Liver (tissue), 9 donors: ENCODE measurements around the gene UACA. TPM values are rescaled to one million over a fixed set of nuclear protein-coding genes. Genes with fewer than 3 reads are reported as not detected.

Experiments
- DNase-seq: peaks from one replicate; pipeline ENCODE4 v3.0.0-alpha.2; 2017; ENCODE audit warnings: low spot score
- H3K27ac ChIP-seq, 2 donors: one replicate each; pipeline ENCODE4 v1.7.0; 2013; ENCODE audit warnings: inconsistent platforms in 2 of 2, low read length in 2 of 2, control low read depth in 1 of 2, low read depth in 1 of 2, mild to moderate bottlenecking in 1 of 2
- H3K27me3 ChIP-seq, 4 donors: one replicate each; pipeline versions ENCODE4 v1.6.1 to v1.7.0; 2013; ENCODE audit warnings: low read length in 3 of 4, inconsistent platforms in 1 of 4, mild to moderate bottlenecking in 1 of 4, moderate library complexity in 1 of 4; ENCODE audit not compliant: control insufficient read depth in 4 of 4, insufficient read depth in 4 of 4
- H3K36me3 ChIP-seq, 4 donors: one replicate each; pipeline versions ENCODE4 v1.6.1 to v1.7.0; 2013; ENCODE audit warnings: low read length in 3 of 4, mild to moderate bottlenecking in 3 of 4, low read depth in 1 of 4, moderate library complexity in 1 of 4; ENCODE audit not compliant: control insufficient read depth in 4 of 4, insufficient read depth in 3 of 4
- H3K4me1 ChIP-seq, 4 donors: one replicate each; pipeline versions ENCODE4 v1.6.1 to v1.7.0; 2013; ENCODE audit warnings: low read length in 3 of 4, mild to moderate bottlenecking in 3 of 4, moderate library complexity in 1 of 4; ENCODE audit not compliant: control insufficient read depth in 4 of 4, insufficient read depth in 4 of 4
- H3K4me3 ChIP-seq, 3 donors: one replicate each; pipeline versions ENCODE4 v1.6.1 to v1.7.0; 2013; ENCODE audit warnings: low read length in 3 of 3, control low read depth in 1 of 3, low read depth in 1 of 3, mild to moderate bottlenecking in 1 of 3
- H3K9ac ChIP-seq, 2 donors: one replicate each; pipeline ENCODE4 v1.7.0; 2013; ENCODE audit warnings: low read length in 2 of 2, mild to moderate bottlenecking in 2 of 2, moderate library complexity in 2 of 2, control low read depth in 1 of 2, low read depth in 1 of 2
- H3K9me3 ChIP-seq, 4 donors: one replicate each; pipeline versions ENCODE4 v1.6.1 to v1.7.0; 2013; ENCODE audit warnings: low read length in 3 of 4; ENCODE audit not compliant: control insufficient read depth in 4 of 4
- CTCF ChIP-seq: fragments of 150-350 bp; IDR thresholded peaks from 2 replicates; pipeline ENCODE4 v1.5.1; 2017; ENCODE audit warnings: improper control_type of control experiment, low read depth, low read length; ENCODE audit not compliant: missing input control
- EGR1 ChIP-seq, 2 donors: IDR thresholded peaks; 2 replicates each; pipeline ENCODE4 v1.6.1; 2016 to 2018; ENCODE audit warnings: antibody characterized with exemption in 2 of 2, low read depth in 2 of 2
- FOXA1 ChIP-seq: IDR thresholded peaks from 2 replicates; pipeline ENCODE4 v1.6.1; 2016; ENCODE audit warnings: antibody characterized with exemption
- FOXA2 ChIP-seq: IDR thresholded peaks from 2 replicates; pipeline ENCODE4 v1.6.1; 2016; ENCODE audit warnings: antibody characterized with exemption
- GABPA ChIP-seq, 2 donors: IDR thresholded peaks in 1 of 2; conservative IDR thresholded peaks in 1 of 2; 2 replicates each; pipeline ENCODE4 v1.6.1; 2016; ENCODE audit warnings: antibody characterized with exemption in 2 of 2, mild to moderate bottlenecking in 1 of 2, moderate library complexity in 1 of 2
- HNF4A ChIP-seq, 2 donors: conservative IDR thresholded peaks; 2 replicates each; pipeline ENCODE4 v1.6.1; 2016; ENCODE audit warnings: antibody characterized with exemption in 2 of 2, mild to moderate bottlenecking in 2 of 2
- HNF4G ChIP-seq: IDR thresholded peaks from 2 replicates; pipeline ENCODE4 v1.6.1; 2016; ENCODE audit warnings: antibody characterized with exemption
- JUND ChIP-seq, 2 donors: IDR thresholded peaks; 2 replicates each; pipeline ENCODE4 v1.6.1; 2016; ENCODE audit warnings: antibody characterized with exemption in 2 of 2
- NR2F2 ChIP-seq: IDR thresholded peaks from 2 replicates; pipeline ENCODE4 v1.6.1; 2016; ENCODE audit warnings: antibody characterized with exemption
- RAD21 ChIP-seq, 2 donors: IDR thresholded peaks; 2 replicates each; pipeline ENCODE4 v1.6.1; 2016; ENCODE audit warnings: antibody characterized with exemption in 2 of 2, mild to moderate bottlenecking in 2 of 2
- RXRA ChIP-seq, 2 donors: IDR thresholded peaks; 2 replicates each; pipeline ENCODE4 v1.6.1; 2017 to 2018; ENCODE audit warnings: antibody characterized with exemption in 2 of 2, mild to moderate bottlenecking in 1 of 2
- SP1 ChIP-seq: IDR thresholded peaks from 2 replicates; pipeline ENCODE4 v1.6.1; 2018; ENCODE audit warnings: antibody characterized with exemption, mild to moderate bottlenecking
- YY1 ChIP-seq: IDR thresholded peaks from 2 replicates; pipeline ENCODE4 v1.6.1; 2016; ENCODE audit warnings: antibody characterized with exemption, mild to moderate bottlenecking
- WGBS: extraction: QIAGEN DNeasy Blood & Tissue Kit; methylation state at CpG from one replicate; pipeline ENCODE4 v1.1.7; 2013; 5-methylcytosine and 5-hydroxymethylcytosine counted together
- polyA plus RNA-seq, 2 donors: library from polyadenylated mRNA; stranded (reverse) in 1 of 2; unstranded in 1 of 2; fragments of 200-250 nt in 1 of 2; fragments of >200 nt in 1 of 2; fragmentation: Nextera tagmentation in 1 of 2; extraction: Ambion mirVana in 1 of 2; gene quantifications; one replicate each; pipeline versions ENCODE4 v1.2.1 to v1.2.3, GENCODE V29; 2013 to 2015
- total RNA-seq, 2 donors: library from RNA; depleted of rRNA; stranded (reverse); fragments of >200 nt; gene quantifications; one replicate each; pipeline ENCODE4 v1.2.3, GENCODE V29; 2014
- TF ChIP-seq, protein P1 (sequence below): IDR thresholded peaks from 2 replicates; pipeline ENCODE4 v1.6.1; 2016; ENCODE audit warnings: antibody characterized with exemption
- TF ChIP-seq, protein P2 (sequence below): IDR thresholded peaks from 2 replicates; pipeline ENCODE4 v1.6.1; 2016; ENCODE audit warnings: antibody characterized with exemption
- TF ChIP-seq, protein P3 (sequence below): IDR thresholded peaks from 2 replicates; pipeline ENCODE4 v1.6.1; 2016; ENCODE audit warnings: antibody characterized with exemption, mild to moderate bottlenecking
- donor health status: healthy.
- donor health status: healthy.
- donor health status: healthy.
- donor health status: healthy.
- donor health status: healthy.

The UACA gene
- total and polyA plus RNA-seq, 4 donors: 3.9 to 16.0 (median 10.0) TPM

- TF ChIP-seq, protein P1, sequence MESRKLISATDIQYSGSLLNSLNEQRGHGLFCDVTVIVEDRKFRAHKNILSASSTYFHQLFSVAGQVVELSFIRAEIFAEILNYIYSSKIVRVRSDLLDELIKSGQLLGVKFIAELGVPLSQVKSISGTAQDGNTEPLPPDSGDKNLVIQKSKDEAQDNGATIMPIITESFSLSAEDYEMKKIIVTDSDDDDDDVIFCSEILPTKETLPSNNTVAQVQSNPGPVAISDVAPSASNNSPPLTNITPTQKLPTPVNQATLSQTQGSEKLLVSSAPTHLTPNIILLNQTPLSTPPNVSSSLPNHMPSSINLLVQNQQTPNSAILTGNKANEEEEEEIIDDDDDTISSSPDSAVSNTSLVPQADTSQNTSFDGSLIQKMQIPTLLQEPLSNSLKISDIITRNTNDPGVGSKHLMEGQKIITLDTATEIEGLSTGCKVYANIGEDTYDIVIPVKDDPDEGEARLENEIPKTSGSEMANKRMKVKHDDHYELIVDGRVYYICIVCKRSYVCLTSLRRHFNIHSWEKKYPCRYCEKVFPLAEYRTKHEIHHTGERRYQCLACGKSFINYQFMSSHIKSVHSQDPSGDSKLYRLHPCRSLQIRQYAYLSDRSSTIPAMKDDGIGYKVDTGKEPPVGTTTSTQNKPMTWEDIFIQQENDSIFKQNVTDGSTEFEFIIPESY: no peak
These were observed 103.7 kb downstream of the UACA start (continued) for GRCh38 chr15:70659662-70660061.

DNA sequence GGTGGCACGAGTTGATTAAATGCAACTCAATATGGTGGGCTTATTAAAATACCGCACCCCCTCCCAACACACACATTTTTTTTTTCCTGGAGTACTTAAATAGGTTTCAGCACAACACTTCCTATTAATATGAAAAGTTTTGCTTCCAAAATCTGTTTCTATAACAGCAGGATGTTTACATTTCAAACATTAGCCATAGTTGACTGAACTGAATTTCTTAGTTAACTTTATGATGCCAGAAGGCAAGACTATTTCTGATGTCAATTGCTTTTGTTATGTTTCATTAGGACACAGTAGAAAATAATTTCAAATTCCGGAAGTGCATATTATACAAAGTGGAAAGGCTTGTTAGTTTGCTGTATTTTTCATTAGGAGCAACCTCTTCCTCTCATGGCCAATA lies 104.7 kb downstream of the UACA start:
- Histone ChIP-seq H3K27me3 (no peaks in the 10 kb centered on the region), H3K4me3 (no peak overlapping the region), H3K9ac (no peak overlapping the region), H3K4me1 (peaks cover 0 to 5% (median 0%) of the 10 kb centered on the region in 4 donors), H3K27ac (no peak overlapping the region), H3K9me3 (no peaks in the 10 kb centered on the region), H3K36me3 (peaks cover 0 to 17% (median 11%) of the 10 kb centered on the region in 4 donors)
- 93% methylated on average over 3 of the region's 3 CpGs for WGBS
- DNase-seq: no peak
- TF ChIP-seq, protein P2, sequence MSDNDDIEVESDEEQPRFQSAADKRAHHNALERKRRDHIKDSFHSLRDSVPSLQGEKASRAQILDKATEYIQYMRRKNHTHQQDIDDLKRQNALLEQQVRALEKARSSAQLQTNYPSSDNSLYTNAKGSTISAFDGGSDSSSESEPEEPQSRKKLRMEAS: no peak
- TF ChIP-seq SP1 (no peak), FOXA2 (no peak), JUND (IDR thresholded peaks at IDR 0.05) (no peak), GABPA (IDR thresholded peaks at IDR 0.05 in 1 of 2, conservative IDR thresholded peaks at IDR 0.05 in 1 of 2) (no peak), HNF4A (conservative IDR thresholded peaks at IDR 0.05) (no peak), RXRA (IDR thresholded peaks at IDR 0.05) (no peak), YY1 (no peak), EGR1 (IDR thresholded peaks at IDR 0.05; ENCODE audit: low read depth in 2 of 2) (no peak), NR2F2 (no peak), CTCF (no peak), RAD21 (IDR thresholded peaks at IDR 0.05) (no peak), HNF4G (no peak), FOXA1 (no peak)
- TF ChIP-seq, protein P1: no peak
- TF ChIP-seq, protein P3, sequence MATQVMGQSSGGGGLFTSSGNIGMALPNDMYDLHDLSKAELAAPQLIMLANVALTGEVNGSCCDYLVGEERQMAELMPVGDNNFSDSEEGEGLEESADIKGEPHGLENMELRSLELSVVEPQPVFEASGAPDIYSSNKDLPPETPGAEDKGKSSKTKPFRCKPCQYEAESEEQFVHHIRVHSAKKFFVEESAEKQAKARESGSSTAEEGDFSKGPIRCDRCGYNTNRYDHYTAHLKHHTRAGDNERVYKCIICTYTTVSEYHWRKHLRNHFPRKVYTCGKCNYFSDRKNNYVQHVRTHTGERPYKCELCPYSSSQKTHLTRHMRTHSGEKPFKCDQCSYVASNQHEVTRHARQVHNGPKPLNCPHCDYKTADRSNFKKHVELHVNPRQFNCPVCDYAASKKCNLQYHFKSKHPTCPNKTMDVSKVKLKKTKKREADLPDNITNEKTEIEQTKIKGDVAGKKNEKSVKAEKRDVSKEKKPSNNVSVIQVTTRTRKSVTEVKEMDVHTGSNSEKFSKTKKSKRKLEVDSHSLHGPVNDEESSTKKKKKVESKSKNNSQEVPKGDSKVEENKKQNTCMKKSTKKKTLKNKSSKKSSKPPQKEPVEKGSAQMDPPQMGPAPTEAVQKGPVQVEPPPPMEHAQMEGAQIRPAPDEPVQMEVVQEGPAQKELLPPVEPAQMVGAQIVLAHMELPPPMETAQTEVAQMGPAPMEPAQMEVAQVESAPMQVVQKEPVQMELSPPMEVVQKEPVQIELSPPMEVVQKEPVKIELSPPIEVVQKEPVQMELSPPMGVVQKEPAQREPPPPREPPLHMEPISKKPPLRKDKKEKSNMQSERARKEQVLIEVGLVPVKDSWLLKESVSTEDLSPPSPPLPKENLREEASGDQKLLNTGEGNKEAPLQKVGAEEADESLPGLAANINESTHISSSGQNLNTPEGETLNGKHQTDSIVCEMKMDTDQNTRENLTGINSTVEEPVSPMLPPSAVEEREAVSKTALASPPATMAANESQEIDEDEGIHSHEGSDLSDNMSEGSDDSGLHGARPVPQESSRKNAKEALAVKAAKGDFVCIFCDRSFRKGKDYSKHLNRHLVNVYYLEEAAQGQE: no peak
